ENCODE results near the gene NHLH2. TPM values are rescaled to one million over a fixed set of nuclear protein-coding genes. Genes with fewer than 3 reads are reported as not detected.
A peak's percentile ranks its signal among the peaks of the same experiment; 100 is the strongest.

NHLH2 gene
- polyA plus RNA-seq (2013) = not detected

DNA sequence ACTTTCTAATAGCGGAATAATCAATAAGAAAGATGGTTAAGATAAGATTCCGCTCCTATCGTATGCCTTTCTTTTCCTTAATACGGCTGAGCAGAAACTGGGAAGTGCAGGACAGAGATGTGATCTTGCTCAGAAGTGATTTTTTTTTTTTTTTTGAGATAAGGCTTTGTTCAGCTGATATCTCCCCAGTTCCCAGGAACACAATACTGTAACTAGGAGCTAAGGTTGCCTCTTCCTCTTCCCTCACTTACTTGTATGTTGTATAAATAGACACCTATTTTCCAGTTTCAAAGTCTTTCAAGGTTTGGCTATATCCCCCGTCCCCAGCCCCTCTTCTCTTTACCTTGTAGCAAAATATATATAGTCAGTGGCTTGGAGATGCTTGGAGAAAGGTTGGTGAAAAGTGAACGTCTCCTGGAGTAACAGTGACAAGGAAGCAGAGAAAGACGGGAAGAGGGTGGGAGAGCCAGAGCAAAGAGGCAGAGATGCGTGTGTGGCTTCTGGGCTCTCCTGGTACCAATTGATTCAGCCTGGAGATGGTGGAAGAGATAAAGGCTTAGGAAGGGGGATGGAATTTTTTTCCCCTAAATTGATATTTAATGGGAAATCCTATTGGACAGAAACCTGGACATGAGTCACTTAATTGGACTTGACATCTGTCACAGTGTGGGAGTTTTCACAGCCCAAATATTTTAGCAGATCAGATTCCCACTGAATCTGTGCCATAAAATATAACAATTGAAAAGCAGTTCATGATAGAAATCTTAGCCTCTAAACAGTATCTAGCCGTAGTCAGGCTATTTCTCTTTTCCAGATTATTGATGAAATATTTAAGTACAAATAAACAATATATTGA is at the start of gene NHLH2:
Gene NHLH2, minus strand, starts transcription at position 522 of the 856 bp plus-strand sequence. CDS start 2,754 bp downstream, outside the sequence.
- peak in 1 of 3 donors; percentile 7 for DNase-seq
- H3K9me3 ChIP-seq (ENCODE audit: control extremely low read depth in 1 of 5, control insufficient read depth in 4 of 5, insufficient read depth in 2 of 5, low read depth in 1 of 5, low read length in 4 of 5) = peaks cover 0 to 7% (median 2%) of the 10 kb centered on the region in 5 experiments
- H3K4me3 ChIP-seq (ENCODE audit: control insufficient read depth in 1 of 7, extremely low read depth in 1 of 7, insufficient read depth in 4 of 7, low read depth in 2 of 7, low read length in 6 of 7) = no peak within 1 kb of the TSS
- no peaks in the 10 kb centered on the region for H3K36me3 ChIP-seq (ENCODE audit: control insufficient read depth in 4 of 4, insufficient read depth in 4 of 4, low read length in 3 of 4)
- ChIA-PET CTCF (no interaction called here), POLR2A (interaction anchor here (0.6 kb wide), 1 partner anchor 45 kb away, joined by 4 read pairs; no protein-coding TSS in a partner anchor)
- peaks cover 23 to 80% (median 50%) of the 10 kb centered on the region in 5 experiments for H3K27me3 ChIP-seq (replicated peaks in 2 of 5; ENCODE audit: control insufficient read depth in 4 of 5, insufficient read depth in 5 of 5, low read length in 4 of 5)
- H3K27ac ChIP-seq (ENCODE audit: insufficient read depth in 1 of 2, low read depth in 1 of 2, low read length in 2 of 2, poor library complexity in 1 of 2, severe bottlenecking in 2 of 2) = no peak within 1 kb of the TSS
- H3K4me1 ChIP-seq (ENCODE audit: control extremely low read depth in 1 of 4, control insufficient read depth in 4 of 4, insufficient read depth in 4 of 4, low read length in 3 of 4) = peaks cover 4 to 25% (median 24%) of the 10 kb centered on the region in 4 experiments
- 48% methylated on average over 2 of the region's 9 CpGs for WGBS (ENCODE audit: insufficient coverage)

- CTCF ChIA-PET = interaction anchor here (1.1 to 3.5 kb wide), 2 partner anchors 11 to 130 kb away, joined by 3 to 13 read pairs; no protein-coding TSS in a partner anchor
- POLR2A ChIA-PET = no interaction called here
- H3K4me1 ChIP-seq (ENCODE audit: control extremely low read depth in 1 of 4, control insufficient read depth in 4 of 4, insufficient read depth in 4 of 4, low read length in 3 of 4) = no peaks in the 10 kb centered on the region
Observed at GRCh38 chr1:115890580-115890979, 49.7 kb upstream of the NHLH2 start.

GRCh38 chr1:115888976-115889375 is 48.0 kb upstream of the NHLH2 start:
- no peak for DNase-seq
- H3K27me3 ChIP-seq (replicated peaks in 2 of 5; ENCODE audit: control insufficient read depth in 4 of 5, insufficient read depth in 5 of 5, low read length in 4 of 5) = no peaks in the 10 kb centered on the region
- H3K4me3 ChIP-seq (ENCODE audit: control insufficient read depth in 1 of 7, extremely low read depth in 1 of 7, insufficient read depth in 4 of 7, low read depth in 2 of 7, low read length in 6 of 7) = no peak overlapping the region
- no peaks in the 10 kb centered on the region for H3K36me3 ChIP-seq (ENCODE audit: control insufficient read depth in 4 of 4, insufficient read depth in 4 of 4, low read length in 3 of 4)
- no peaks in the 10 kb centered on the region for H3K4me1 ChIP-seq (ENCODE audit: control extremely low read depth in 1 of 4, control insufficient read depth in 4 of 4, insufficient read depth in 4 of 4, low read length in 3 of 4)
- ChIA-PET CTCF (no interaction called here), POLR2A (no interaction called here)
- no peaks in the 10 kb centered on the region for H3K9me3 ChIP-seq (ENCODE audit: control extremely low read depth in 1 of 5, control insufficient read depth in 4 of 5, insufficient read depth in 2 of 5, low read depth in 1 of 5, low read length in 4 of 5)
- 100% methylated on average over 1 of the region's 2 CpGs for WGBS (ENCODE audit: insufficient coverage)
- no peak overlapping the region for H3K27ac ChIP-seq (ENCODE audit: insufficient read depth in 1 of 2, low read depth in 1 of 2, low read length in 2 of 2, poor library complexity in 1 of 2, severe bottlenecking in 2 of 2)

More at GRCh38 chr1:115890580-115890979, 49.7 kb upstream of the NHLH2 start:
- WGBS (ENCODE audit: insufficient coverage) = 60% methylated on average over 3 of the region's 4 CpGs
- no peaks in the 10 kb centered on the region for H3K36me3 ChIP-seq (ENCODE audit: control insufficient read depth in 4 of 4, insufficient read depth in 4 of 4, low read length in 3 of 4)
- no peaks in the 10 kb centered on the region for H3K9me3 ChIP-seq (ENCODE audit: control extremely low read depth in 1 of 5, control insufficient read depth in 4 of 5, insufficient read depth in 2 of 5, low read depth in 1 of 5, low read length in 4 of 5)
- no peaks in the 10 kb centered on the region for H3K27me3 ChIP-seq (replicated peaks in 2 of 5; ENCODE audit: control insufficient read depth in 4 of 5, insufficient read depth in 5 of 5, low read length in 4 of 5)
- no peak overlapping the region for H3K27ac ChIP-seq (ENCODE audit: insufficient read depth in 1 of 2, low read depth in 1 of 2, low read length in 2 of 2, poor library complexity in 1 of 2, severe bottlenecking in 2 of 2)
- no peak overlapping the region for H3K4me3 ChIP-seq (ENCODE audit: control insufficient read depth in 1 of 7, extremely low read depth in 1 of 7, insufficient read depth in 4 of 7, low read depth in 2 of 7, low read length in 6 of 7)
- no peak for DNase-seq

GRCh38 chr1:115882913-115883902 is 42.3 kb upstream of the NHLH2 start:
- Histone ChIP-seq H3K27ac (ENCODE audit: insufficient read depth in 1 of 2, low read depth in 1 of 2, low read length in 2 of 2, poor library complexity in 1 of 2, severe bottlenecking in 2 of 2) (no peak overlapping the region), H3K9me3 (ENCODE audit: control extremely low read depth in 1 of 5, control insufficient read depth in 4 of 5, insufficient read depth in 2 of 5, low read depth in 1 of 5, low read length in 4 of 5) (no peaks in the 10 kb centered on the region), H3K27me3 (replicated peaks in 2 of 5; ENCODE audit: control insufficient read depth in 4 of 5, insufficient read depth in 5 of 5, low read length in 4 of 5) (peaks cover 0 to 2% (median 0%) of the 10 kb centered on the region in 5 experiments), H3K4me1 (ENCODE audit: control extremely low read depth in 1 of 4, control insufficient read depth in 4 of 4, insufficient read depth in 4 of 4, low read length in 3 of 4) (no peaks in the 10 kb centered on the region), H3K36me3 (ENCODE audit: control insufficient read depth in 4 of 4, insufficient read depth in 4 of 4, low read length in 3 of 4) (no peaks in the 10 kb centered on the region), H3K4me3 (ENCODE audit: control insufficient read depth in 1 of 7, extremely low read depth in 1 of 7, insufficient read depth in 4 of 7, low read depth in 2 of 7, low read length in 6 of 7) (no peak overlapping the region)
- DNase-seq = no peak
- ChIA-PET CTCF (interaction anchor here (0.9 to 1.3 kb wide), 2 partner anchors 10 to 11 kb away, joined by 3 to 4 read pairs; no protein-coding TSS in a partner anchor), POLR2A (interaction anchor here (0.6 kb wide), 1 partner anchor 11 kb away, joined by 7 read pairs; no protein-coding TSS in a partner anchor)
- WGBS (ENCODE audit: insufficient coverage) = 91% methylated on average over 7 of the region's 8 CpGs

DNA sequence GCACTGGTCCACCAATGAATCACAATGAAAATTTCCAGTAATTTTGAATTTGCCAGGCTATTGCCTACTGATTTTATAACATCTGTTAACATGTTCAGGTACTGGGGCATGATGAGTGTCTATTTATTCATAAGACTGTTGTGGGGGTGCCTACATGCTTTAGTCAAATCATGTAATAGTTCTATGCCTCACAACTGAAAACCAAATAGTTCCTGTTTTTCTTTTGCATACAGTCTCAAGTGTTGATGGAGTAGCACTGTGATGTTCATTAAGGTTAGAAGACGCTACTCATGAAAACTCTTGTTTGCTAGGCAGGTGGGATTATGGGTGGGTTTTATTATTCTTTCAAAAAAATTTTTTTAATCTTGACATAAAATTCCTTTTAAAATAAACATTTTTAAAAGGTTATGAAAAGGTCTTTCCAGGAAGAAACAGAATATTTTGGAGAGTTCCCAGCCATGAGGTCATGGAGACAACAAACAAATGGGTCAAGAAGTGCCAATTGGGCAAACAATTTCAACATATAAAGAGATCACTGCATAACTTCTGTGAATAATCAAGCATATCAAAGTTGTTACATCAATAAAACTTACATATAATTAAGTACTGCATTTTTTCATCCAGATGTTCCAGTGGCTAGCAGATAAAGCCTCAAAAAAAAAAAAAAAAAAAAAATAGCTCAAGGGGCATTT is 40.2 kb upstream of the NHLH2 start:
- H3K4me1 ChIP-seq (ENCODE audit: control extremely low read depth in 1 of 4, control insufficient read depth in 4 of 4, insufficient read depth in 4 of 4, low read length in 3 of 4) = peaks cover 0 to 6% (median 2%) of the 10 kb centered on the region in 4 experiments
- H3K27me3 ChIP-seq (replicated peaks in 2 of 5; ENCODE audit: control insufficient read depth in 4 of 5, insufficient read depth in 5 of 5, low read length in 4 of 5) = peaks cover 0 to 2% (median 0%) of the 10 kb centered on the region in 5 experiments
- POLR2A ChIA-PET = no interaction called here
- H3K36me3 ChIP-seq (ENCODE audit: control insufficient read depth in 4 of 4, insufficient read depth in 4 of 4, low read length in 3 of 4) = no peaks in the 10 kb centered on the region
- H3K4me3 ChIP-seq (ENCODE audit: control insufficient read depth in 1 of 7, extremely low read depth in 1 of 7, insufficient read depth in 4 of 7, low read depth in 2 of 7, low read length in 6 of 7) = no peak overlapping the region
- DNase-seq = peak in 2 of 3 donors; percentile 21 to 26
- no peak overlapping the region for H3K27ac ChIP-seq (ENCODE audit: insufficient read depth in 1 of 2, low read depth in 1 of 2, low read length in 2 of 2, poor library complexity in 1 of 2, severe bottlenecking in 2 of 2)
- CTCF ChIA-PET = interaction anchor here (0.5 to 3.6 kb wide), 4 partner anchors 11 to 63 kb away, joined by 3 to 13 read pairs (median 4); no protein-coding TSS in a partner anchor
- H3K9me3 ChIP-seq (ENCODE audit: control extremely low read depth in 1 of 5, control insufficient read depth in 4 of 5, insufficient read depth in 2 of 5, low read depth in 1 of 5, low read length in 4 of 5) = no peaks in the 10 kb centered on the region
- no CpG with 5 or more reads among the region's 1 CpG for WGBS (ENCODE audit: insufficient coverage)

GRCh38 chr1:115879977-115880376 is 39.1 kb upstream of the NHLH2 start:
- no peak overlapping the region for H3K4me3 ChIP-seq (ENCODE audit: control insufficient read depth in 1 of 7, extremely low read depth in 1 of 7, insufficient read depth in 4 of 7, low read depth in 2 of 7, low read length in 6 of 7)
- POLR2A ChIA-PET = no interaction called here
- H3K27ac ChIP-seq (ENCODE audit: insufficient read depth in 1 of 2, low read depth in 1 of 2, low read length in 2 of 2, poor library complexity in 1 of 2, severe bottlenecking in 2 of 2) = no peak overlapping the region
- peaks cover 0 to 6% (median 2%) of the 10 kb centered on the region in 4 experiments for H3K4me1 ChIP-seq (ENCODE audit: control extremely low read depth in 1 of 4, control insufficient read depth in 4 of 4, insufficient read depth in 4 of 4, low read length in 3 of 4)
- CTCF ChIA-PET = interaction anchor here (0.9 to 3.6 kb wide), 4 partner anchors 10 to 98 kb away, joined by 3 to 13 read pairs (median 3); no protein-coding TSS in a partner anchor
- H3K36me3 ChIP-seq (ENCODE audit: control insufficient read depth in 4 of 4, insufficient read depth in 4 of 4, low read length in 3 of 4) = no peaks in the 10 kb centered on the region
- peaks cover 0 to 2% (median 0%) of the 10 kb centered on the region in 5 experiments for H3K27me3 ChIP-seq (replicated peaks in 2 of 5; ENCODE audit: control insufficient read depth in 4 of 5, insufficient read depth in 5 of 5, low read length in 4 of 5)
- H3K9me3 ChIP-seq (ENCODE audit: control extremely low read depth in 1 of 5, control insufficient read depth in 4 of 5, insufficient read depth in 2 of 5, low read depth in 1 of 5, low read length in 4 of 5) = no peaks in the 10 kb centered on the region
- peak; percentile 21 to 48 (median 40) for DNase-seq
- WGBS (ENCODE audit: insufficient coverage) = no CpG with 5 or more reads among the region's 1 CpG

All from common myeloid progenitor, CD34-positive (primary cell).